K562 (cell line): ENCODE results near the gene ABCC12.

Source experiments
- ATF3 ChIP-seq, 2 experiments: fragments of 450-650 bp in 1 of 2; sonication (generic) in 1 of 2; formaldehyde crosslinking in 1 of 2; IDR thresholded peaks in 1 of 2; conservative IDR thresholded peaks in 1 of 2; 2 replicates each; pipeline versions ENCODE4 v1.6.1 to v1.8.1; 2016 to 2023; ENCODE audit warnings: mild to moderate bottlenecking in 2 of 2, moderate library complexity in 2 of 2, inconsistent platforms in 1 of 2, missing genetic modification reagents in 1 of 2
- CTCF ChIP-seq, 3 experiments: IDR thresholded peaks in 2 of 3; conservative IDR thresholded peaks in 1 of 3; 2 replicates each; pipeline ENCODE4 v1.5.1; 2011 to 2012; ENCODE audit warnings: low read length in 3 of 3, mild to moderate bottlenecking in 3 of 3, control low read depth in 2 of 3, improper control_type of control experiment in 1 of 3, inconsistent platforms in 1 of 3, low read depth in 1 of 3, mixed read lengths in 1 of 3, moderate library complexity in 1 of 3; ENCODE audit not compliant: insufficient read depth in 2 of 3
- DNMT1 ChIP-seq: fragments of 450-650 bp; IDR thresholded peaks from 2 replicates; pipeline ENCODE4 v1.6.1; 2016; ENCODE audit warnings: antibody characterized with exemption, mild to moderate bottlenecking
- EZH2 ChIP-seq: IDR thresholded peaks from 2 replicates; pipeline ENCODE4 v1.6.1; 2012; ENCODE audit warnings: low read depth, mild to moderate bottlenecking, inconsistent platforms, low read length, borderline replicate concordance
- KDM1A ChIP-seq, 2 experiments: fragments of 450-650 bp; IDR thresholded peaks; 2 replicates each; pipeline ENCODE4 v1.6.1; 2016; ENCODE audit warnings: mild to moderate bottlenecking in 2 of 2
- NBN ChIP-seq: fragments of 450-650 bp; IDR thresholded peaks from 2 replicates; pipeline ENCODE4 v1.6.1; 2016; ENCODE audit warnings: low read depth, mild to moderate bottlenecking
- POLR2AphosphoS5 ChIP-seq: IDR thresholded peaks from 2 replicates; pipeline ENCODE4 v1.6.1; 2011; ENCODE audit warnings: mild to moderate bottlenecking, low read depth, low read length, moderate library complexity; ENCODE audit not compliant: control insufficient read depth, insufficient read depth
- RBBP5 ChIP-seq: fragments of 200-600 bp; sonication (generic); IDR thresholded peaks from 2 replicates; pipeline ENCODE4 v1.6.1; 2012; ENCODE audit warnings: borderline replicate concordance, mild to moderate bottlenecking, low read length, control low read depth, inconsistent platforms; ENCODE audit not compliant: insufficient read depth, poor library complexity, severe bottlenecking
- SPI1 ChIP-seq: IDR thresholded peaks from 2 replicates; pipeline ENCODE4 v1.6.1; 2011; ENCODE audit warnings: low read depth, low read length, control low read depth, borderline replicate concordance
- TFAM ChIP-seq: fragments of 250-450 bp; sonication (Bioruptor Pico); conservative IDR thresholded peaks from 2 replicates; pipeline ENCODE4 v1.5.0; 2021; ENCODE audit warnings: mild to moderate bottlenecking, moderate library complexity
- ZNF324 ChIP-seq: fragments of 250-450 bp; sonication (Bioruptor Pico); IDR thresholded peaks from 2 replicates; pipeline ENCODE4 v1.4.0; 2020; ENCODE audit warnings: mild to moderate bottlenecking
- TF ChIP-seq, protein P1 (sequence below): sonication (generic); formaldehyde crosslinking; IDR thresholded peaks from 2 replicates; pipeline ENCODE4 v1.5.0; 2020; ENCODE audit warnings: missing genetic modification reagents

GRCh38 chr16:48172682-48173081 lies 16.9 kb upstream of the ABCC12 start:
- TF ChIP-seq POLR2AphosphoS5 (no peak), SPI1 (no peak), ATF3 (IDR thresholded peaks at IDR 0.05) (no peak), ATF3 (CRISPR knock-in tag; conservative IDR thresholded peaks at IDR 0.05) (no peak), CTCF (IDR thresholded peaks at IDR 0.05 in 2 of 3, conservative IDR thresholded peaks at IDR 0.05 in 1 of 3; ENCODE audit: insufficient read depth in 2 of 3, low read depth in 1 of 3, low read length in 3 of 3) (no peak), DNMT1 (no peak), NBN (no peak), KDM1A (IDR thresholded peaks at IDR 0.05) (no peak), TFAM (CRISPR knock-in tag) (no peak), ZNF324 (CRISPR knock-in tag) (no peak), EZH2 (no peak), RBBP5 (no peak)
- TF ChIP-seq, protein P1, sequence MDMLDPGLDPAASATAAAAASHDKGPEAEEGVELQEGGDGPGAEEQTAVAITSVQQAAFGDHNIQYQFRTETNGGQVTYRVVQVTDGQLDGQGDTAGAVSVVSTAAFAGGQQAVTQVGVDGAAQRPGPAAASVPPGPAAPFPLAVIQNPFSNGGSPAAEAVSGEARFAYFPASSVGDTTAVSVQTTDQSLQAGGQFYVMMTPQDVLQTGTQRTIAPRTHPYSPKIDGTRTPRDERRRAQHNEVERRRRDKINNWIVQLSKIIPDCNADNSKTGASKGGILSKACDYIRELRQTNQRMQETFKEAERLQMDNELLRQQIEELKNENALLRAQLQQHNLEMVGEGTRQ: no peak
